NCI-H2107 treated with DMSO at 0.1 percent for 48 hours (cell line): Measurements from ENCODE around the gene SEMA3F.
"Not testable (repeated sequence)": the region's sequence is repeated elsewhere in the genome, so short reads cannot be mapped to it uniquely, and the experiment has no call there.

Experiments used
- DNase-seq: peaks from one replicate; lab custom pipeline; 2025; ENCODE audit not compliant: unreplicated experiment; lab: John Stamatoyannopoulos, UW

Gene SEMA3F

GRCh38 chr3:50208677-50209344 lies 53.7 kb downstream of the SEMA3F start:
- no peak for DNase-seq

DNA sequence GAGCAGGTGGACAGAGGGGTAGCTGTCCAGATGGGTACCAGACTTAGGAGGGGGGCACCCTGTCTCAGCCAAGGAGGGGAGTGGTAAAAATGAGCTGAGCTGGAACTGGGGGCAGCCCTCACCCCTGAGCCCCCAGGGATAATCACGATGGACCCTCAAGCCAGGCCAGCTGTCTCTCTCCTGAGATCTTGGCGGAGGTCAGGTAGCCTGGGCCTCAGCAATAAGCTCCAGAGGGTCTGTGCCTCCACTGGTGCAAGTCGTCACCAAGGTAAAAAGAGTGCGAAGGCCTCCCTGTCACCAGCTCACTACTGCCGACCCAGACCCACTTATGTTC lies 55.0 kb downstream of the SEMA3F start:
- DNase-seq: no peak

GRCh38 chr3:50210510-50211367 lies 55.6 kb downstream of the SEMA3F start:
- peak; percentile 28 for DNase-seq

- DNase-seq: not testable (repeated sequence)
Measured at GRCh38 chr3:50211368-50211717, 56.2 kb downstream of the SEMA3F start.

- no peak for DNase-seq
Measured at GRCh38 chr3:50211930-50212329, 56.8 kb downstream of the SEMA3F start.

- no peak for DNase-seq
Measured at GRCh38 chr3:50212502-50212901, 57.4 kb downstream of the SEMA3F start.

- no peak for DNase-seq
Measured at GRCh38 chr3:50212971-50213370, 57.8 kb downstream of the SEMA3F start.

- no peak for DNase-seq
Measured at GRCh38 chr3:50213373-50213772, 58.2 kb downstream of the SEMA3F start.

- no peak for DNase-seq
Measured at GRCh38 chr3:50214824-50215223, 59.7 kb downstream of the SEMA3F start.

GRCh38 chr3:50215529-50215928 lies 60.4 kb downstream of the SEMA3F start:
- DNase-seq: no peak

DNA sequence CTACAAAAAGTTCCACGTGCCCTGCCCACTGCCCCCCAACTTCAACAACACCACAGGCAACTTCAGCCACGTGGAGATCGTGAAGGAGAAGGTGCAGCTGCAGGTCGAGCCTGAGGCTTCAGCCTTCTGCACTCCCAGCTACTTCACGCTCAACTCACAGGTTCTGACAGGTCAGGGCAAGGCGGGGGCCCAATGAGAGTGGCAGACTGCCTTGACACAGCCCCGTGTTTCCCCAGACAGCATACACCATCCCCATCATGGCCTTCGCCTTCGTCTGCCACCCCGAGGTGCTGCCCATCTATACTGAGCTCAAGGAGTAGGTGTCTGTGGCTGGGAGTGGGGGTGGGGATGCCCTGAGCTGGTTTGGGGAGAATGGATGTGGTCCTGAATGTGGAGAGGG lies 62.6 kb downstream of the SEMA3F start:
- no peak for DNase-seq

- no peak for DNase-seq
Measured at GRCh38 chr3:50218448-50218847, 63.3 kb downstream of the SEMA3F start.

- DNase-seq: no peak
Measured at GRCh38 chr3:50219285-50219684, 64.2 kb downstream of the SEMA3F start.

DNA sequence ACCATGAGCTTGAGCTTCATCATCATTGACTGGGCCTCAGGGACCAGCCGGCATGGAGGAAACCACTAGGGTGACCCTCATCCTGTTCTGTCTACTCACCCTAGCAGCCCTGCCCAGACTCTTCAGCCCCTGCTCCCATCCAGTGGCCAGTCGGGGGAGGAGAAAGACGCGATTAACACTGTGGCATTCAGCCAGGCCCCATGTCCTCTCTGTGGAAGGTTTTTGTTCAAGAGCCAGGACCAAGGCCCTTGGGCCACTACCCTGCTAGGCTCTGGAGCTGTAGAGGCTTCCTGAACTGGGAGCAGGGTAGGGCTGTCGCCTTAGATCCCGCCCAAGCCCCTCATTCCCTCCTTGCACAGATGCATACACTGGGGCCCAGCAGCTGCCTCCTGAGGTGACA lies 65.0 kb downstream of the SEMA3F start:
- no peak for DNase-seq

DNA sequence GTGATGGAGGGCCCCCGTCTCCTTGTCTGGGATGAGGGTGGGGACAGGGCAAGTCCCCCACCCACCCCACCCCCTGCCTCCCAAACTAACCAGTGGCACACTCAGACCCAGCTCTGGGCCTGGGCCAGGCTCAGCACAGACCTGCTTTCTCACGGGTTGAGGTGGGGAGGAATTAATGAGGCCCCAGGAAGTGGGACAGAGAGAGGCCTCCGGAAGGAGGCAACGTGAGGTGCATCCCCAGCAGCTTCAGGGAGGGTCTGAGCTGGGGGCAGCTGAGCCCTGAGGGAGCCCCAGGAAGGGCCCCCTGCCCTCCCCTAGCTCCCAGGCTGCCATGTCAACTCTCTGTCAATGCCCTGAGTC lies 65.9 kb downstream of the SEMA3F start:
- no peak for DNase-seq

DNA sequence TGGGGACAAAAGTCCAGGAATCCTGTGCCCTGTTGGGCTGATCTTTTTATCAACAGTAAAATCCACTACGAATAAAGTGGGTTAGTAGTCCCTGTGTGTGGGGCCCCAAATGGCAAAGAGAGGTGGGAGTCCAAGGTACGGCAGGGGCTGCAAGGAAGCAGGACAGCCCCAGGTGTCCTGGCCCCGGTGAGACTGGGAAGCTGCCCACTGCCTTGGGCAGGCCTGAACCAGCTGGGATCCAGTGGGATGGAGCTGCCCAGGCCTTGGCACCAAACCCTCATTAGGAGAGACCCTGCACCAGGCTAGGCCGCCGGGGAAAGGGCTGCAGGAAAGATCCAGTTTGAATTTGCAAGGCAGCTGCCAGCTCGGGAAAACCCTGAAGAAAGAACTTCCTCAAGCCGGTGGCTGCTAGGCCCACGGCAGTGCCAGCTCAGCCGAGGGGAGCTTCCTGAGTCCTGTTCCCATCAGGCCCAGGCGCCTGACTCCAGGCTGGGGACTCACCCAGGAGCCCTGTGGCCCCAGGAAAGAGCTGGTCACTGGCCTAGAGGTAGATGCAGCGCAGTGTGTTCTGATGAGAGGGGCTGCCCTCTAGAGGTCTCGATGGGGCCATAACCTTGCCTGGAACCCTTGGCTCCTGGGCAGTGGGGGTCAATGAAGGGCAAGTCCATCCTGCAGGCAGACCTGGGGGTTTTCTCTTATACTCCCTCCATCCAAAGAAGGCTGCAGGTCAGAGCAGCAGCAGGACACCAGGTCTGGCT lies 66.5 kb downstream of the SEMA3F start:
- no peak for DNase-seq

GRCh38 chr3:50222169-50222528 lies 67.0 kb downstream of the SEMA3F start:
- DNase-seq: no peak

GRCh38 chr3:50224639-50225038 lies 69.5 kb downstream of the SEMA3F start:
- DNase-seq: no peak

GRCh38 chr3:50226888-50227389 lies 71.8 kb downstream of the SEMA3F start:
- DNase-seq: no peak

- peak; percentile 66 for DNase-seq
Measured at GRCh38 chr3:50227390-50228183, 72.5 kb downstream of the SEMA3F start.

DNA sequence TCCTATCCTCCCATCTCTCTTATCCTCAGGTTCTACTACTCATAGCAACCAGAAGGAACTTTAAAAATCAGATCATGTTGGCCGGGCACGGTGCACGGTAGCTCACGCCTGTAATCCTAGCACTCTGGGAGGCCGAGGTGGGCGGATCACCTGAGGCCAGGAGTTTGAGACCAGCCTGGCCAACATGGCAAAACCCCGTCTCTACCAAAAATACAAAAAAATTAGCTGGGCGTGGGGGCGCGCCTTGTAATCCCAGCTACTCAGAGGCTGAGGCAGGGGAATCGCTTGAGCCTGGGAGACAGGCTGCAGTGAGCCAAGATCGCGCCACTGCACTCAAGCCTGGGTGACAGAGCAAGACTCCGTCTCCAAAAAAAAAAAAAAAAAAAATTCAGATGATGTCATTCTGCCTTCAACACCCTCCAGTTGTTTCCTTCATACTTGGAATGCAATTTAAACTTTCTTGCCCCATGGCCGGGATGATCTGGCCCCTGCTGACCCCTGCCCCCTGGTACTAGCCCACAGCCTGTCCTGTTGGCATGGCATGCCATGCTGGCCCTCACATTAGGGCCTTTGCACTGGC lies 73.2 kb downstream of the SEMA3F start:
- DNase-seq: not testable (repeated sequence)
